Measurements from ENCODE around the gene NEXN. TPM values are rescaled to one million over a fixed set of nuclear protein-coding genes. Genes with fewer than 3 reads are reported as not detected.

Gene NEXN
- not detected for total RNA-seq

DNA sequence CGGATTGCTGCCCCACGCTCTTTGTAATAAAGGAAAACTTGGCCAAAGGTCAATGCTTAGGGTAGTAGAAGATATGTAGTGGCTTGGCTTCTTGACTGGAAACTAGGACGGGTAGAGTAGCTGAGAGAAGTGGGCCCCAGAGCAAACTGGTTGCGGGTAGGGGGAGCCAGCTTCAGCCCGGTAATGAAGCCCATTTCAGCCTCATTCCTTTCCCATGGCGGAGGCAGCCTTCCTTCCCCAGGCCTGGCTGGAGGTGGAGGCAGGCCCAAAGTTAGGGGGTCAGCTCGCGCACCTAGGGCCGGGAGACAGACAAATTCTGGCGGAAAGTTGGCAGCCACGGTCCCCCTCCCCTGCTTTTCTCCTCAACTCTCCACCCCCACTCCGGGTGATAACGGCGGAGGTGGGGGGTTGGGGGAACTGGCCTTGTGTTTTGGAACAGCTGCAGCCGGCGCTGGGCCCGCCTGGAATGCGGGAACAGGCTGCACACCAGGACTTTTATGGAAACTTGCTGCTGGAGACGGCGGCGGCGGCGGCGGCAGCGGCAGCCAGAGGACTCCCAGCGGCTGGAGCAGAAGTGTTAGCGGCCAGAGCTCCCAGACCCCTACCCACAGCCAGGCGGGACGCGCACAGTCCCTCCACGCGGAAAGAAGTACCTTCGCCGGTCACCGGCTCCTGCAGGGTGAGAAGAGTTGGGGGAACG, at the start of gene NEXN:
TSS of gene NEXN (plus strand) at position 544 of the 700 bp plus-strand sequence. CDS start 27,483 bp downstream, outside the sequence.
- no peak for DNase-seq

- no peak for DNase-seq
Observed at GRCh38 chr1:77841574-77841973, 46.9 kb upstream of the NEXN start.

DNA sequence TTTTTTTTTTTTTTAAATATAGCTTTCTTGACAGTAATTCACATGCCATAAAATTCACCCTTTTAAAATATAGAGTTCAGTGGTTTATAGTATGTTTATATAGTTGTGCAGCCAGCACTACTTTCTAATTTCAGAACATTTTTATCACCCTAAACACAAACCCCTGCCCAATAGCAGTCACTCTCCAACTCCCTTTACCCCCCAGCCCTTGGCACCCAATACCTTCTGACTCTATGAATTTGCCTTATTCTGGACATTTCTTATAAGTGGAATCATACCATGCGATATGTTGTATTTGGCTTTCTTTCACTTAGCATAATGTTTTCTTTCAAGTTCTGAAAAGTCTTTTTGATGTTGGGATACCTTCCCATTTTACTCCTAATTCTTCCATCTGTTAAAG, 42.5 kb upstream of the NEXN start:
- DNase-seq: no peak

DNA sequence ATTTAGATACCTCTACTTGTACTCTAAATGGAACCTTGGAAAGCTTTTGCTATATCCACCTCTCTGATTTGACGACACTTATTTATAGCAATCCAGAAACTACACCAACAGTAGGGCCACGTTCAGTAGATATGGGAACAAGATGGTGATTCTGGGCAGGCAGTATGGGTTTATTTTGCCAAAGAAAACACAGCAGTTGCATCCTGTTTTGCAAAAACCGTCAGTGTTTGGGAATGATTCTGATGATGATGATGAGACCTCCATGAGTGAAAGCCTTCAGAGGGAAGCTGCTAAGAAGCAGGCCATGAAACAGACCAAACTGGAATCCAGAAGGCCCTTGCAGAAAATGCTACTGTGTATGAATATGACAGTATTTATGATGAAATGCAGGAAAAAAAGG, 41.5 kb upstream of the NEXN start:
- DNase-seq: no peak

DNA sequence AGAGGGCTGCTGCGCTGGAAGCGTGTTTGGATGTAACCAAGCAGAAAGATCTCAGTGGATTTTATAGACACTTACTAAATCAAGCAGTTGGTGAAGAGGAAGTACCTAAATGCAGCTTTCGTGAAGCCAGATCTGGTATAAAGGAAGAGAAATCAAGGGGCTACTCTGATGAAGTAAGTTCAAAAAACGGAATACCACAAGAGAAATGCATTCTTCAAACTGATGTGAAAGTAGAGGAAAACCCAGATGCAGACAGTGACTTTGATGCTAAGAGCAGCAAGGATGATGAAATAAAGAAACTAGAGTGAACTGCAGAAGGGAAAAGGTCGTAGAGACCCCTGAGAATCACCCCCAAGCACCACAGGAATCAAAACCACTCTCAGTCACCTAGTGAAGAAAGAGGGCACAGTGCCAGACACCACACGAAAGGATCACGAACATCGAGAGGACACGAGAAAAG, 40.8 kb upstream of the NEXN start:
- no peak for DNase-seq

DNA sequence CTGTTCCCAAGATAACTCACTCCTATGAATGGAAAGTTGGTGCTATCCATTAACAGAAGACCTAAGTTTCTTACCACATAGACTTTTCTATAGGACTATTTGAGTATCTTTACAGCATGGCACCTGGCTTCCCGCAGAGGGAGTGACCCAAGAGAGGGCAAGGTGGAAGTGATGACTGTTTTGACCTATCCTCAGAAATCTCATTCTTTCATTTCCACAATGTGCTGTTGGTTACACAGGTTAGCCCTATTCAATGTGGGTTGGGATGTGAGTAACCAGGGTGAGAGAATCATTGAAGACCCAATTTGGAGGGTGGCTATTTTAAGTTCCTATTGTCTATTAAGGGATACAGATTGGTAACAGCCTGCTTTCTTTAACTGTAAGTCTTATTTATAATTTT, 38.3 kb upstream of the NEXN start:
- no peak for DNase-seq

- no peak for DNase-seq
Observed at GRCh38 chr1:77857552-77857951, 30.9 kb upstream of the NEXN start.

GRCh38 chr1:77858725-77859124, 29.7 kb upstream of the NEXN start:
- DNase-seq: no peak

DNA sequence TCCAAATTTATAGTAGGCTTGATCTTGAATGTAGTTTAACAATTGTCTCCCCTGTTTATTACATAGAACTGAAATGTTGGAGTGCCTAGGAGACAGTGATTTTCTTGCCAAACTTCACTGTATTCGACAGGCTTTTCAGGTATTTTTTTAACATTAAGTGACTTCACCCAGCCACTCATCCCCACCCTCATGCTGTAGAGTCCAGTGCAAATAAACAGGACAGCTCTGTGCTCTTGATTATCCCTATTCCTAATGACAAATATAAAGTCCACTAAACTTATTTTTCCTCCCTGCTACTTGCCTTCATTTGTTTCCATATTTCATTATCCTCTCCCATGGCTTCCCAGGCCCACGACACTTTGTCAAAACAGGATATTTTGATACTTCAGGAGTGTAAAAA, 29.2 kb upstream of the NEXN start:
- no peak for DNase-seq

GRCh38 chr1:77866296-77866695, 22.1 kb upstream of the NEXN start:
- no peak for DNase-seq

DNA sequence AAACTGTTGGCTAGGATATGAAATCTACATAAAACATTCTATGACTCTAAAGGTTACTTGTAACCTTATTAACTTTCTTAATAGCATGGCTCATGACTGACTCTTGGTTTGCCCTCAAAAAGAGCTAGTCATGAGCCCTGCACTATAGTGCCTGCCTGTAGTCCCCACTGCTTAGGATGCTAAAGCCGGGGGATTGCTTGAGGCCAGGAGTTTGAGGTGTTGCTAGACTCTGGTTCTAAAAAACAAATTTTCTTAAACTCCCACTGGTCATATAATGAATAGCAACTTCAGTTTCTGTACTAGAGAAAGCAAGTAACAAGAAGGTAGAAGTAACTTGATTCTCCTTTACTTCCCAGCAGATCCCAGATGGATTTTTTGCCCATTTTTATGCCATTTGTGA, 15.8 kb upstream of the NEXN start:
- DNase-seq: no peak

GRCh38 chr1:77873461-77873860, 15.0 kb upstream of the NEXN start:
- DNase-seq: no peak

DNA sequence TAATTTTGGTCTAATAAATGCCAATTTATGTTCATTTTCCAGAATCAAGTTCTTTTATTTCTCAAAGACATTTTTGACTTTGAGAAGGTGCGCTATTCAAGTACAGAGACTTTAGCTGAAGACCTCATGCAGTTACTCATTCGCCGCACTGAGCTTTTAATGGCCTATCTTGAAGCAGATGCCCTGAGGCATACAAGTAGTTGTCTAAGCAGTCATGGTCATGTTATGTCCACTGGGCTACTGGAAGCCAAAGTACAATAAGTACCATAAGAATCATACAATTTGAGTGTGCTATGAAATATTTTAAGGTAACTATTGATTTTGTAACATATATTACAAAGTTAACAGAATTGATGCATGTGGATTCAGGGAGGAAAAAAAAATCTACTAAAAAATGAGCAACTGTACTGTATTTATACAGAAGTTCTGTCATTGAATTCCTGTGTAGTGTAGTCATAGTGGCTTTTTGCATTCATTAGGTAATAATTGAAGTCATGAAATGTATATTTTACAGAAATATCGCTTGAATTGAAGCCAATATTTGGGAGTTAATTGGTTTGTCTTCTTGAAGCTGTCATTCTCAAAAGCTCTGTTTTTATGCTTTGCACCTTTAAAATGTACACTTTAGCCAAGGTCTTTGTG, 13.5 kb upstream of the NEXN start:
- no peak for DNase-seq

GRCh38 chr1:77876884-77877283, 11.5 kb upstream of the NEXN start:
- DNase-seq: no peak

DNA sequence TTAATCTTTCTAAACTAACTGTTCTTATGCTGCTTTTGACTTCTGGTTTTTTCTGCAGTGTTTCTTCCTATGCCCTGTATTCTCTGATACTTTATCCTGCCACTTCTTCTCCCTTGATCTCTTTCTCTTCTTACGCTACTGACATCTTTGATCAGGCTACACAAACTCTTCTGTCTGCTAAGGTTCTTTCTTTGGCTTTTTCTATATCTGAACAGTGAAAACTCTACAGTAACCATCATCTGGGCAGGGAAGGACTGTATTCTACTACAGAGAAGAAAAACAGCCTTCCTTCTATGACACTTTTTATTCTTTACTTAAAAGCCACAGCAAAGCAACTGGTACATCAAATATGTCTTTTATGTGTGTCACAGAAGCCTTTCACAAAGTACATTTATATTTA, 7.4 kb upstream of the NEXN start:
- DNase-seq: no peak

DNA sequence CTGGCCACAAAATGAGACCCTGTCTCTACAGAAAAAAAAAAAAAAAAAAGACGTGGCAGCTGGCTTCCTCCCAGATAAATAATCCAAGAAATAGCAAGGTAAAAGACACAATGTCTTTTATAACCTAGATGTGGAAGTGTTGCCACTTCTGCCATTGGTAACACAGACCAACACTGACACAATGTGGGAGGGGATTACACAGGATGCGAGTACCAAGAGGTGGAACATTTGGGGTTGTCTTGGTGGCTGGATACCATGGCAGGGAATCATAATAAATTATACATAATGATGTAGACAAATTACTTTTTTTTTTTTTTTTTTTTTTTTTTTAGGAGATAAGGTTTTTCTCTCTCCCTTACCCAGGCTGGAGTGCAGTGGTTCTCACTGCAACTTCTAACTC, 6.0 kb upstream of the NEXN start:
- no peak for DNase-seq

DNA sequence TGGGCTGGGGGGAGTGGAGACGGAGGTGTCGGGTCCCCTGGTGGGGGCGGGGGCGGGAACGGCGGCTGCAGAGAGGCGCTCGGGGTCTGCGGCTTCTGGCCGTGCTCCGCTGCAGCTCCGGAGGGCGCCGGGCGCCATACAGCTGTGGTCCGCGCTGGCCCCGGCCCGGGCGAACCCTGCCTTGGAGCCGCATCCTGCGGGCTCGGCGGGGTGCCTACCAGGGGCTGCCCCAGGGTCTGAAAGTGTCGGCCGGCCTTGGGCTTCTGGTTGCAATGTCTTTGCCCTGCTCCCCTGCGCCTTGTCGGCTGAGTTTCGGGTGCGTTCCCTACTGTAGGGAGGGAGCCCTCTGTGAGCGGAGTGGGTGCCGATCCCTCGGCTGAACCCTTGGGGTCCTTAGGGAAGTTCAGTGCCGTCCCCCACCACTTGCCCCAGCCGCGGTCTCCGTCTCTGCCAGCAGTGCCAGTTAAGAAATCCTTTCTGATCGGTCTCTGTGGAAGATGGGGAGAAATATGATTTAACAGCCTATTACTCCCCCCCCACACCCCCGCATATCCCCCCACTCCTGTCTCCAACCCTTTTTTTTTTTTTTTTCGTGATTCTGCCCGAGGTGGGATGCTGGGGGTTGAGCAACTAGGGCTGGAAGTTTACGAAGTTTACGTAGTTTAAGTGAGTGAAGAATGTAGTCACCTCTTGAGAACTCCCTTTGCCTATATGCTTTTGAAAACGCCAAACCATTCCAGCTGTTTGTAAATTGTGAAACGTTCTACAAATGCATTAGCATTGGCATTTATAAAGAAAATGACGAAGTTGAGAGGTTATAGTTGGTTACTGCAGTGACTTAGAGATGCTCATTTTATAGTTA, 588 bp downstream of the NEXN start:
- DNase-seq: peak; percentile 2

DNA sequence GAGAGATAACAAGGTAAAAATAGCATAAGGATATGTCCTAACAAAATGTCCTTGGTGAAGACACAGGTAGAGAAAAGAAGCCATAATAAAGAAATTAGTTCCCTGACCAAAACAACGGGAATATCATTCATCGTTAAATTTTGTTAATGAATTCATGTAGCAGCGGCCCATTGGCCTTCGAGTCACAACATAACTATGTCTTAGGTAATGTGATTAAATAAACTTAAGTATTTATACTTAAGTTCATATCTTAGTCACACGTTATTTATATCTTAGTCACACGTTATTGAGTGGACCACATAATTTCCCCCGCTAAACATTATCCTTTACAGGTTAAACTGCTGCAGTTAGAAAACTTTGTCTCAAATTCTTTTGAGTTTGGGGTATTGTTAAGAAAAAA, 1.2 kb downstream of the NEXN start:
- DNase-seq: no peak

DNA sequence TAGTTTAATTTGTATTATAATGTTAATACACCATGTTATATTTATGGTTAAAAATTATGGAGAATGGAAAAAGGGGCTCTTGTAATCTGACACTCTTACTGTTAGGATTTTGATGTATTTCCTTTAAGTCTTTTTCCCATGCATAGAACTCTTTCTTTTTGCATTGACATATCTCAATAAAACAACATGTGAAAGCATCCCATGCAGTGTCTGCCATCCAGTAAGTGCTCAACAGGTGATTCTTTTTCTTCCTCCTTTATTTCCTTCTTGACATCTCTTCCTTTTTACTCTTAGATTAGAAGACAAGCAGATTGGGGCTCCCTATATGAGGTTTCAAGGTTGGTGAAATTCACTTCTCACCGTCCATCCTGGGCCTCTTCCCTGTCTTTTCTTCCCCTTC, 2.8 kb downstream of the NEXN start:
- no peak for DNase-seq

GRCh38 chr1:77899647-77900320, 11.4 kb downstream of the NEXN start:
- no peak for DNase-seq

DNA sequence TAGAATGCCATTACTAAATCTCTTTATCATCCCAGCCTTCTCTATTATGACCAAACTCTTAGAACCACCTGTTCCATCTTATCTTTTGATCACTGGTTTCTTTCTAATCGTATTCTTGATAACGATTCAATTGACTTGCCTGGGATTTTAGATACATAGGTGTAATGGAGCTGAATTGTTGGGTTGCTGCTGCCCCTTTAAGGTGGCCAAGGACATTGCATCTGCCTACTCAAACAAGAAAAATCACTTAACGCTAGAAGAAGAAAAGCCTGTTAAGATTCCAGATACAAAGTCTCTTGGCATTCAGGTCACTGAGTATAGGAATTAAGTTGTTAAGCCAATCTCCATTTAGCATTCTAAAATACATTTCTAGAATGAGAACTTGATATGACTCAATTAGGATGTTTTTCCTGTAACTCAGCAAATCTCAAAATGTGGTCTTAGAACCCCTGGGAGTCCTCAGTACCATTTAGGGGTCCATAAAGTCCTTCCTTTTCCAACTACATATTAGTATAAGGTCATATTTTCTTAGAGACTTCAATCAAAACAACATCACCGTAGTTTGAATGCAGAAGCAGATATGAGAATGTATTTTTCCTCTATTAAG, 12.4 kb downstream of the NEXN start:
- no peak for DNase-seq

DNA sequence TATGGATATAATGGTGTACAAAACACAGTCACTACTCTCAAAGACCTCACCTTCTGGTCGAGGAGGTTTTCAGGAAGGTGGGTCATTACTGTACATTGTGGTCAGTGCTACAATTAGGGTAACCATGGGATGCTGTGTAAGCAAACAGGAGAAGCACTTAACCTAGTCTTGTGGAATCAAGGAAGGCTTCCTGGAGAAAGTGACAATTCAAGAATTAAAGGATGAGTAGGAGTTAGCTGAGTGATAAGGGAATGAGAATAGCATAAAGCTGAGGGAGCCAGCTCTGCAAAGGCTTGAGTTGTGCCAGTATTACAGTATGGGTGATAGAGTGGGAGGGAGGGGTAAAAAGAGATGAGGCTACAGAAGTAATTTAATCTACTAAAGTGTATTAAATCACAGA, 17.2 kb downstream of the NEXN start:
- no peak for DNase-seq
